IPS-NIHi11 (cell line): ENCODE measurements around the gene FMO2.

Experiments
- DNase-seq: peaks from one replicate; pipeline ENCODE4 v3.0.0; 2012; ENCODE audit warnings: mixed read lengths, low spot score

FMO2 gene

DNA sequence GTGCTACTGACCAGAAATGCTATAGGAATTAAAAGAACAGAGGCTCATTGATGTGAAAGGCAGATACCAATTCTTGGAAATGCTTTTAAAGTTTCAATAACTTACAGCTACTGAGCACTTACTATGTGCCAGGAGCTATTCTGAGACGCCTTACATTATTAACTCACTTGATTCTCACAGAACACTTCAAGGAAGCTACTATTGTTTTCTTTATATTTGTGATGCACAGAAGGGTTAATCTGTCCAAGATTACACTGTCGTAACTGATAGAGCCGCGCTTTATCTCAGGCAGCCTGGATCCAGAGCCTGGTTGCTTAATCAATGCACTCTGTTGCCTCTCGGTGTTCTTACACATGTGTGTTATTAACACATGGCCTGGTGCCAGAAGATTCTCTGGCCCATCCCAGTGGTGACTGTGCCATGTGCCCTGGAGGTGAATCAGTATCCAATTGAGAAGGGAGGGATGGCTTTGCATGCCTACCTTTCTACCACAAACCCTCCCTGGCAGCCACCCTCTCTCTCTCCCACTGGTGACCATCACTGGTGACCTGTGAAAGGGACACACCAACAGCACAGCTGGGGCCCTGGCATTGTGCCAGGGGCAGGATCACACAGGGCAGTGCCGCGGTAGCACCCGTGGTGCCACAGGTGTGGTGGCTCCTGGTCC lies 72.0 kb downstream of the FMO2 start:
- DNase-seq = no peak

GRCh38 chr1:171257607-171258076 lies 72.5 kb downstream of the FMO2 start:
- DNase-seq = no peak

- DNase-seq = no peak
These were observed 73.3 kb downstream of the FMO2 start for GRCh38 chr1:171258429-171258828.

- DNase-seq = no peak
These were observed 73.8 kb downstream of the FMO2 start for GRCh38 chr1:171258943-171259342.
